GM19351 (cell line): ENCODE results near the gene PTK6.
A peak's percentile ranks its signal among the peaks of the same experiment; 100 is the strongest.

Source experiments
- ATAC-seq: cut with Tn5 transposase; IDR thresholded peaks from one replicate; pipeline ENCODE4 v1.9.1; 2021; ENCODE audit warnings: mild to moderate bottlenecking, moderate library complexity; ENCODE audit not compliant: unreplicated experiment

Gene PTK6

GRCh38 chr20:63532449-63532971 lies 4.7 kb downstream of the PTK6 start:
- ATAC-seq: no peak

GRCh38 chr20:63531686-63532448 lies 5.3 kb downstream of the PTK6 start:
- ATAC-seq: no peak

- ATAC-seq: no peak
These were observed 6.4 kb downstream of the PTK6 start for GRCh38 chr20:63530788-63531160.

GRCh38 chr20:63529861-63530787 lies 7.1 kb downstream of the PTK6 start:
- no peak for ATAC-seq

- ATAC-seq: no peak
These were observed 7.9 kb downstream of the PTK6 start for GRCh38 chr20:63529180-63529860.

- no peak for ATAC-seq
These were observed 10.0 kb downstream of the PTK6 start for GRCh38 chr20:63527184-63527583.

GRCh38 chr20:63525971-63526370 lies 11.2 kb downstream of the PTK6 start:
- no peak for ATAC-seq

- no peak for ATAC-seq
These were observed 12.0 kb downstream of the PTK6 start for GRCh38 chr20:63525185-63525584.

GRCh38 chr20:63522981-63523611 lies 14.1 kb downstream of the PTK6 start:
- ATAC-seq: no peak

- ATAC-seq: no peak
These were observed 14.9 kb downstream of the PTK6 start for GRCh38 chr20:63522091-63522868.

- no peak for ATAC-seq
These were observed 15.6 kb downstream of the PTK6 start for GRCh38 chr20:63521602-63522001.

- peak; percentile 63 for ATAC-seq
These were observed 16.1 kb downstream of the PTK6 start for GRCh38 chr20:63520934-63521601.

- ATAC-seq: peak; percentile 65
These were observed 16.7 kb downstream of the PTK6 start, which contains the start of gene PPDPF for GRCh38 chr20:63520504-63520933. Gene PPDPF, plus strand, starts transcription at chr20:63520765. Its CDS starts 544 bp downstream, at chr20:63521309.

GRCh38 chr20:63519668-63520503 lies 17.3 kb downstream of the PTK6 start:
- peak; percentile 45 for ATAC-seq

- no peak for ATAC-seq
These were observed 18.1 kb downstream of the PTK6 start for GRCh38 chr20:63518946-63519667.

- ATAC-seq: no peak
These were observed 18.8 kb downstream of the PTK6 start for GRCh38 chr20:63518351-63518861.
